Activated T-cell treated with anti-CD3 and anti-CD28 coated beads, Interleukin-2, amount 50 U/mL, for 72 hours (primary cell): ENCODE measurements around the gene TNFRSF13B. TPM values are rescaled to one million over a fixed set of nuclear protein-coding genes. Genes with fewer than 3 reads are reported as not detected.
"Not testable (repeated sequence)": the region's sequence is repeated elsewhere in the genome, so short reads cannot be mapped to it uniquely, and the experiment has no call there.

Experiments
- ATAC-seq, 2 donors: fragments of 150-1000 bp; cut with Tn5 transposase; replicated peaks in 1 of 2; 2 replicates each; pipeline ENCODE4 v1.10.0; 2021; ENCODE audit warnings: moderate library complexity in 2 of 2, mild to moderate bottlenecking in 1 of 2
- DNase-seq, 2 donors: peaks; one replicate each; pipeline ENCODE4 v3.0.0; 2021 to 2022; ENCODE audit warnings: mixed read lengths in 1 of 2
- H3K27ac Mint-ChIP-seq: one replicate; pipeline ENCODE4 v1.8.0; 2022; ENCODE audit warnings: mild to moderate bottlenecking, moderate library complexity, mixed read lengths
- H3K27me3 Mint-ChIP-seq: one replicate; pipeline ENCODE4 v1.8.0; 2022; ENCODE audit warnings: low read depth, mixed read lengths
- H3K36me3 Mint-ChIP-seq, 2 donors: one replicate each; pipeline ENCODE4 v1.8.0; 2022; ENCODE audit warnings: mixed read lengths in 2 of 2, mild to moderate bottlenecking in 1 of 2; ENCODE audit not compliant: insufficient read depth in 2 of 2
- H3K4me1 Mint-ChIP-seq: one replicate; pipeline ENCODE4 v1.8.0; 2022; ENCODE audit warnings: low read depth, mixed read lengths
- H3K4me3 Mint-ChIP-seq, 2 donors: one replicate each; pipeline ENCODE4 v1.8.0; 2022; ENCODE audit warnings: mild to moderate bottlenecking in 2 of 2, mixed read lengths in 2 of 2, moderate library complexity in 2 of 2
- H3K9me3 Mint-ChIP-seq, 2 donors: one replicate each; pipeline ENCODE4 v1.8.0; 2022; ENCODE audit warnings: mixed read lengths in 2 of 2
- total RNA-seq, 2 donors: library from RNA; stranded (reverse); gene quantifications; one replicate each; pipeline ENCODE4 v1.2.3, GENCODE V29; 2022

Gene TNFRSF13B
- total RNA-seq, 2 donors from 2014 or later: not detected

- DNase-seq: no peak
- ATAC-seq: no peak
- Mint-ChIP-seq H3K9me3 (no peaks in the 10 kb centered on the region), H3K4me1 (no peaks in the 10 kb centered on the region), H3K27ac (no peak overlapping the region), H3K36me3 (no peaks in the 10 kb centered on the region), H3K27me3 (no peaks in the 10 kb centered on the region), H3K4me3 (no peak overlapping the region)
Observed at GRCh38 chr17:16923904-16924695, 47.8 kb downstream of the TNFRSF13B start.

DNA sequence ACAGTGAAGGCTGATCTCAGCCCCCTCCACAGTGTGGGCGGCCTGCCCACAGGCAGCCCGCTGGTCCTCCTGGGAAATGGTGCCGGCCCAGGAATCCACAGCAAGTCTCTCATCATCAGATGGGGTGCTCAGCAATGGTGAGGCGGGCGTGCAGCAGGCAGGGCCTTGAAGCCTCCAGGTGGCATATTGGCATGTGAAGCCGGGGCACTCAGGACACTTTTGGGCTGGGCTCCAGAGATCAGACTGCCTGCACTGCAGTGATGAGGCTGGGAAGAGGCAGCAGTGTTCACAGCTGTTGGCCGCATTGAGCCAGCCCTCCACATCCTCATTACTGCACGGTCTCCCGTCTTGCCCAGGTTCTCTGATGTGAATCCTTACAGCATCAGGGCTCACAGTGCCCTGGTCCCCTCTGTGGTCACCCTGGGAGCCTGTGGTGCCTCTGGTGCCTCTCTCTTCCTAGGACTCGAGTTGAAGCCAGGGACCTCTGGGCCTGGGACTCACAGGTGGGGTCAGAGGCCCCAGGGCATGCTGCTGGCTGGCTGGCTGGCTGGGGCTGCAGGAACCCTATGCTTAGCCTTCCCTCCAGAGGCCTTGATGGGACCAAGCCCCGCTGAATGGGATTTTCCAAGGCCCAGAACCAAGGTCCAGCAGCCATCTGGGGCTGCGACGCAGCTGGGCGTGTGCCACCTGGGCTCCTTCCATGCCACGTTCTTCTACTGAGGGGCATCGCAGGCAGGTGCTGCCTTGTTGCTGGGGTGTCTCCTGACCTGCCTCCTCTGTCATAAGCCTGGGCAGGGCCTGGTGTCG lies 48.6 kb downstream of the TNFRSF13B start:
- Mint-ChIP-seq H3K4me3 (no peak overlapping the region), H3K27me3 (no peaks in the 10 kb centered on the region), H3K36me3 (no peaks in the 10 kb centered on the region), H3K9me3 (no peaks in the 10 kb centered on the region), H3K27ac (no peak overlapping the region), H3K4me1 (no peaks in the 10 kb centered on the region)
- DNase-seq: no peak
- no peak for ATAC-seq

DNA sequence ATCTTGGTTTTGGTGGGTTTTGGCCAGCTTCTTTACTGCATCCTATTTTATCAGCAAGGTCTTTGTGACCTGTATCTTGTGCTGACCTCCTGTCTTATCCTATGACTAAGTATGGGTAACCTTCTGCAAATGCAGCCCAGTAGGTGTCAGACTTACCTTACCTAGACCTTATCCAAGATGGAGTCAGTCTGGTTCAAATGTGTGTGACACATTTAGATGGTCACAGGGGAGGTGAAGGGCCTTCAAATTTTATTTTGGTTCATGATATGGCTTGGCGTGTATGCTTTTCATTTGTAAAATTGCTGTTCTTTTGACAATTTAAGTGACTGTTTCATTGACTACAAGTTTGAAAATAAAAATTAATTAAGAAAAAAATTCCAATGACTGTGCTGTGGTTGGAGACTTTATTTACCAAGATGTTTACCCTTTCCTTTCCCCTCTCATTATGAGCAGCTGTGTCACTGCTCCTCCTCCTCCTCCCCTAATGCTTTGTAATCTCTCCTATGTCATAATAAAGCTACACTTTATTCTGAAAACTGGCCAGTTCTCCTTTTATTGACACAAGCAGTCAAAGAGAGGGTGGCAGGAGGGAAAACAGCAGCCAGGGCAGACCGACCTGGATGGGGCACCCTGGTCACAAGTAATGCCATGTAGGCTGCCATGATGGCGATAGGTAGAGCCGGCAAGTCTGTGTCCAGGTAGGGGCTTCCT lies 49.4 kb downstream of the TNFRSF13B start:
- Mint-ChIP-seq H3K27ac (no peak overlapping the region), H3K4me1 (no peaks in the 10 kb centered on the region), H3K36me3 (no peaks in the 10 kb centered on the region), H3K9me3 (no peaks in the 10 kb centered on the region), H3K4me3 (no peak overlapping the region), H3K27me3 (no peaks in the 10 kb centered on the region)
- DNase-seq (no peak), ATAC-seq (no peak)

GRCh38 chr17:16921451-16921850 lies 50.5 kb downstream of the TNFRSF13B start:
- H3K27ac Mint-ChIP-seq, H3K4me3 Mint-ChIP-seq, H3K9me3 Mint-ChIP-seq, H3K27me3 Mint-ChIP-seq, ATAC-seq, H3K4me1 Mint-ChIP-seq, H3K36me3 Mint-ChIP-seq, DNase-seq: not testable (repeated sequence)

DNA sequence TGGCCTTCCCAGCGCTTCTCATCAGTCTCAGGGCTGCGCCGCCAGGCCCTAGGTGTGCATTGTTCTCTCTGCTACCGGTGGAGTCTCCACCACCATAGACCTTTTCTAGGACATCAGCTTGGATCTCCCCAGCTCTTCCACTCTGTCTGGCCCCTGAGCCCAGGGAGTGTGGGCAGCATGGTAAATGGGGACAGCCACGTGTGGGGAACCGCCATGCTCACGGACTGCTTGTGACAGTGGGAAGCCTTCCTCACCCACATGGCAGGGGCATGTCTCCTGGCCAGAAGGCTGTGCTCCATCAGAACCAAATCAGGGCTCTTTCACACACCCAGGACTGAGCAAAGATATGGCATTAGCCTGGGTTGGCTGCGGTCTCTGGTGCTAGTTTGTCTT lies 51.3 kb downstream of the TNFRSF13B start:
- Mint-ChIP-seq H3K4me3 (no peak overlapping the region), H3K9me3 (no peaks in the 10 kb centered on the region), H3K27ac (no peak overlapping the region), H3K4me1 (no peaks in the 10 kb centered on the region), H3K27me3 (no peaks in the 10 kb centered on the region), H3K36me3 (no peaks in the 10 kb centered on the region)
- ATAC-seq (no peak), DNase-seq (no peak)

DNA sequence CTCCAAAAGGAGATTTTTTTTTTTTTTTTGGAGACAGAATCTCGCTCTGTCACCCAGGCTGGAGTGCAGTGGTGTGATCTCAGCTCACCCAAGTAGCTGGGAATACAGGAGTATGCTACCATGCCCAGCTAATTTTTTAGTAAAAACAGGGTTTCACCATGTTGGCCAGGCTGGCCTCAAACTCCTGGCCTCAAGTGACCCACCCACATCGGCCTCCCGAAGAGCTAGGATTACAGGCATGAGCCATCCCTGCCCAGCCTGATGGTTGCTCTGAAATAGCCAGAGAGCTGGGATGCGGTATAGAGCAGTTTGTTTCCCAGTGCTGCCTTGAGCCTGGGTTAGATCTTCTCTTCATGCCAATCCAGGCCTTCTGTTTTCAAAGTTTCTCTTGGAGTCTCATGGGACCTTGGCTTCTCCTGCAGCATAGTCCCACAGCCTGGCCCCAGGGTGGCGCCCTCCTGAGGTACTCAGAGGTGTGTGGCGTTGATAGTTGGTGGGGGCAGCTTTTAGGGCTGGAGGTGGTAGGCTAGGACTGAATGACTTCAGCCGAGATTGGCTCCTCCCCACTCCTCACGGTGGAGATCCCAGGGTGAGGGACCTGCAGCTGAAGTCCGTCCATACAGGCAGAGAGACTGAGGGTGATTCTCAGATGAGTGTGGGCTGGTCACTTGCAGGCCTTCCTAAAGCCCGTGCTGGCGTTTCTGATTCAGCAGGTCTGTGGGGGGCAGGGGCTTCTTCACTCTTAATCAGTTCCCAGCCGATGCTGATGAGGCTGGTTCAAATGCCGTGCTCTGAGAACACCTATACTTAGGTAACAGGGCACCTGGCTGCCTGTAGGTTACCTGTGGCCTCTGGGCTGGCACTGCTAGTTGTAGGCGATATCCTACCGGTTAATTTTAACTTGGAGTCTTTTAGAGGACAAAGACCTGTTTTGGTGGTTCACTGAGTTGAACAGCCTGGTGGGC lies 52.0 kb downstream of the TNFRSF13B start:
- H3K36me3 Mint-ChIP-seq: no peaks in the 10 kb centered on the region
- DNase-seq: no peak
- no peak for ATAC-seq
- no peak overlapping the region for H3K27ac Mint-ChIP-seq
- no peaks in the 10 kb centered on the region for H3K27me3 Mint-ChIP-seq
- H3K4me1 Mint-ChIP-seq: no peaks in the 10 kb centered on the region
- H3K9me3 Mint-ChIP-seq: no peaks in the 10 kb centered on the region
- H3K4me3 Mint-ChIP-seq: no peak overlapping the region

GRCh38 chr17:16918443-16918842 lies 53.5 kb downstream of the TNFRSF13B start:
- H3K4me3 Mint-ChIP-seq: no peak overlapping the region

DNA sequence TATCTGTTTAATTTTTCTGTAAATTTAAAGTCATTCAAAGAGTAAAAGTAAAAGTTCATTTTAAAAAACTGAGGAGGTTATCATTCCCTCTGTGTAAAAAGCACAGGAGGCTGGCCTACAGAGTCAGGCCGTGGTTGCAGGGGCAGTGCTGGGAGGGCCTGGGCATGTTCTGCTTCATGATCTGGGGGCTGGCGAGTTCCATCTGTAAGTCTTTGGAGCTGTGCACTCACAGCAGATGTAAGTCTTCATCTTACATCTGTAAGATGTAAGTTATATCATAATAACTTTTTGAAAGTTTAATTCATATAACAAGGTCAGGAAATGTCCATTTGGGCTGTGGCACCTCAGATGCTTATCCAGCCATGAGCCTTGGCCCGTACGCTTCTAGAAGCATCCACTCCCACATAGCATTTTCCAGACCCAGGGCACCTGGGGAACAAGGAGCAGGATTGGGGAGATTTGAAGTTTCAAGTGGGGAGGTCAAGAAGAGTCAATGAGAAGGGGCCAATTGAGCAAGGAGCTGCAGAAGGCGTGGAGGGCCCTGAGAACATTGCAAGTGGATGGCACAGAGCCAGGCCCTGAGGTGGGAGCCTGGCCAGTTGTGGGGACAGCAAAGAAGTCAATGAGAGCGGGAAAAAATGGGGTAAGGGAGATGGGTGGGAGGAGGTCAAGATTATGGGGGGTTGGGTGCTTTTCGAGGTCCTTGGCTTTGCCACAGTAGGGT lies 54.1 kb downstream of the TNFRSF13B start:
- no peaks in the 10 kb centered on the region for H3K36me3 Mint-ChIP-seq
- no peak overlapping the region for H3K4me3 Mint-ChIP-seq
- ATAC-seq (no peak), DNase-seq (no peak)
- no peaks in the 10 kb centered on the region for H3K27me3 Mint-ChIP-seq
- H3K4me1 Mint-ChIP-seq: no peaks in the 10 kb centered on the region
- no peak overlapping the region for H3K27ac Mint-ChIP-seq
- H3K9me3 Mint-ChIP-seq: no peaks in the 10 kb centered on the region

More at GRCh38 chr17:16918443-16918842, 53.5 kb downstream of the TNFRSF13B start:
- no peak overlapping the region for H3K27ac Mint-ChIP-seq
- no peaks in the 10 kb centered on the region for H3K4me1 Mint-ChIP-seq
- H3K9me3 Mint-ChIP-seq: no peaks in the 10 kb centered on the region
- H3K36me3 Mint-ChIP-seq: no peaks in the 10 kb centered on the region
- DNase-seq: no peak
- ATAC-seq: no peak
- H3K27me3 Mint-ChIP-seq: no peaks in the 10 kb centered on the region

- ATAC-seq (no peak), DNase-seq (no peak)
- Mint-ChIP-seq H3K36me3 (no peaks in the 10 kb centered on the region), H3K9me3 (no peaks in the 10 kb centered on the region), H3K27ac (no peak overlapping the region), H3K4me3 (no peak overlapping the region), H3K27me3 (no peaks in the 10 kb centered on the region), H3K4me1 (peaks cover 2% of the 10 kb centered on the region)
Observed at GRCh38 chr17:16916557-16916920, 55.4 kb downstream of the TNFRSF13B start.

DNA sequence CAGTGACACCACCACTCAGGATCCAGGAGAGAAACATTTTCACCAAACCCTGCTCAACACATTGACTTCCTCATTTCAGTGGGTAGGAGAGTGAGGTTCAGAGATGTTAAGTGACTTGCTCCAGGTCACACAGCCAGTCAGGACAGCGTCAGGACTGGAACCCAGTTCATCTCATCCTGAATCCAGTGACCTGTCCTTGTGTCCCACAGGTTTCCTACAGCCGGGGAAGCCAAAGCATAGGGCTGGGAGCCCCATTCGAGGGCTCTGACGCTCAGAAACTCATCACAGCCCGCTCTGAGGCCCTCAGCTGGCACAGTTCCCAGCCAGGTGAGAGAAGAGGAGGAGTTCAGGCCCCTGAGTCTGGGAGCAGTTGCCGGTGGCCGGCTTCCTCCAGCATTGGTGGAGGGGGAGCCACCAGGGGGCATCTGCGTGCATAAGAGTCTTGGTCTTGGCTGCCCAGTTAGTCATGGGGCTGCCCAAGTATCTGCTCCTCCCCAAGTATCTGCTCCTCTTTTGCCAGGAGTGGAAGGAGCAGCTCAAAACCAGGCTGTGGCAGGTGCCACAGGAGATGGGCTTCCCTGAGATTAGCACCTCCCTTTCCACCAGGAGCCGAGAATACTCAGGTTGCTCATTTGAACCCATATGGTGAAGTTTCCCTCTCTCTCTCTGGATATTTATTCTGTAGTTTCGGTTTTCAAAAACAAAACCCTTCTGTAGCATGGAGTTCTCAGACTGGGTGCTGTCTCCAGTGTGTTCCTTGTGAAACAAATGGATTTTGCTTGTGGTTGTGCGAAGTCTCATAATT lies 56.0 kb downstream of the TNFRSF13B start:
- Mint-ChIP-seq H3K36me3 (no peaks in the 10 kb centered on the region), H3K27me3 (no peaks in the 10 kb centered on the region), H3K4me3 (no peak overlapping the region), H3K27ac (no peak overlapping the region), H3K9me3 (no peaks in the 10 kb centered on the region), H3K4me1 (peaks cover 6% of the 10 kb centered on the region)
- ATAC-seq (peak; percentile 35 to 62), DNase-seq (peak; percentile 43 to 45)

- no peaks in the 10 kb centered on the region for H3K9me3 Mint-ChIP-seq
- no peaks in the 10 kb centered on the region for H3K36me3 Mint-ChIP-seq
- H3K27me3 Mint-ChIP-seq: peaks cover 17% of the 10 kb centered on the region
- no peak overlapping the region for H3K27ac Mint-ChIP-seq
- DNase-seq (no peak), ATAC-seq (no peak)
- H3K4me3 Mint-ChIP-seq: no peak overlapping the region
- H3K4me1 Mint-ChIP-seq: peaks cover 21% of the 10 kb centered on the region
Observed at GRCh38 chr17:16913463-16913862, 58.5 kb downstream of the TNFRSF13B start.
